NK-92 (cell line): Measurements from ENCODE around the gene KDM3B.
"Not testable (repeated sequence)": the region's sequence is repeated elsewhere in the genome, so short reads cannot be mapped to it uniquely, and the experiment has no call there.

Experiments used
- DNase-seq: peaks from one replicate; lab custom pipeline; 2025; ENCODE audit not compliant: unreplicated experiment; lab: John Stamatoyannopoulos, UW

The KDM3B gene, protein sequence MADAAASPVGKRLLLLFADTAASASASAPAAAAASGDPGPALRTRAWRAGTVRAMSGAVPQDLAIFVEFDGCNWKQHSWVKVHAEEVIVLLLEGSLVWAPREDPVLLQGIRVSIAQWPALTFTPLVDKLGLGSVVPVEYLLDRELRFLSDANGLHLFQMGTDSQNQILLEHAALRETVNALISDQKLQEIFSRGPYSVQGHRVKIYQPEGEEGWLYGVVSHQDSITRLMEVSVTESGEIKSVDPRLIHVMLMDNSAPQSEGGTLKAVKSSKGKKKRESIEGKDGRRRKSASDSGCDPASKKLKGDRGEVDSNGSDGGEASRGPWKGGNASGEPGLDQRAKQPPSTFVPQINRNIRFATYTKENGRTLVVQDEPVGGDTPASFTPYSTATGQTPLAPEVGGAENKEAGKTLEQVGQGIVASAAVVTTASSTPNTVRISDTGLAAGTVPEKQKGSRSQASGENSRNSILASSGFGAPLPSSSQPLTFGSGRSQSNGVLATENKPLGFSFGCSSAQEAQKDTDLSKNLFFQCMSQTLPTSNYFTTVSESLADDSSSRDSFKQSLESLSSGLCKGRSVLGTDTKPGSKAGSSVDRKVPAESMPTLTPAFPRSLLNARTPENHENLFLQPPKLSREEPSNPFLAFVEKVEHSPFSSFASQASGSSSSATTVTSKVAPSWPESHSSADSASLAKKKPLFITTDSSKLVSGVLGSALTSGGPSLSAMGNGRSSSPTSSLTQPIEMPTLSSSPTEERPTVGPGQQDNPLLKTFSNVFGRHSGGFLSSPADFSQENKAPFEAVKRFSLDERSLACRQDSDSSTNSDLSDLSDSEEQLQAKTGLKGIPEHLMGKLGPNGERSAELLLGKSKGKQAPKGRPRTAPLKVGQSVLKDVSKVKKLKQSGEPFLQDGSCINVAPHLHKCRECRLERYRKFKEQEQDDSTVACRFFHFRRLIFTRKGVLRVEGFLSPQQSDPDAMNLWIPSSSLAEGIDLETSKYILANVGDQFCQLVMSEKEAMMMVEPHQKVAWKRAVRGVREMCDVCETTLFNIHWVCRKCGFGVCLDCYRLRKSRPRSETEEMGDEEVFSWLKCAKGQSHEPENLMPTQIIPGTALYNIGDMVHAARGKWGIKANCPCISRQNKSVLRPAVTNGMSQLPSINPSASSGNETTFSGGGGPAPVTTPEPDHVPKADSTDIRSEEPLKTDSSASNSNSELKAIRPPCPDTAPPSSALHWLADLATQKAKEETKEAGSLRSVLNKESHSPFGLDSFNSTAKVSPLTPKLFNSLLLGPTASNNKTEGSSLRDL (N-terminal part only)

GRCh38 chr5:138352071-138352721 is at the start of gene KDM3B:
KDM3B (plus strand) TSS chr5:138352685; CDS start chr5:138352796, 111 bp downstream.
- peak; percentile 30 for DNase-seq

DNA sequence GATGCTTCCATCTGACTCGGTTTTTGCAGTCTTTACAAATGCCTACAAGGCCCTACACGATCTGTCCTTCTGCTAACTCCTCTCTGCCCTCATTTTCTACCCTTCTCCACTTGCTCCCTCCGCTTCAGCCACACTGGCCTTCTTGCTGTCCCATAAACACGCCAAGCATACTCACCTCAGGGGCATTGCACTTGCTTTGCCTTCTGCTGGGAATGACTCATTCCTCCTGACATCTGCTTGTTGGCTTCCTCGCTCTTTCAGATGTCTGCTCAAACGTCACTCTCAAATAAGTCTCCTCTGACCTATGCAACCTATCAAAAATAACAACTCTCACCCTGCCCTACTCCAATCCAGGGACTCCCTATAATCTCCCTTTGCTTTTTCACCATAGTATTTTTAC is 49.1 kb upstream of the KDM3B start:
- DNase-seq = no peak

- no peak for DNase-seq
These were observed 46.7 kb upstream of the KDM3B start for GRCh38 chr5:138305797-138306196.

- DNase-seq = no peak
These were observed 36.7 kb upstream of the KDM3B start for GRCh38 chr5:138315751-138316278.

GRCh38 chr5:138316355-138316754 is 36.1 kb upstream of the KDM3B start:
- no peak for DNase-seq

DNA sequence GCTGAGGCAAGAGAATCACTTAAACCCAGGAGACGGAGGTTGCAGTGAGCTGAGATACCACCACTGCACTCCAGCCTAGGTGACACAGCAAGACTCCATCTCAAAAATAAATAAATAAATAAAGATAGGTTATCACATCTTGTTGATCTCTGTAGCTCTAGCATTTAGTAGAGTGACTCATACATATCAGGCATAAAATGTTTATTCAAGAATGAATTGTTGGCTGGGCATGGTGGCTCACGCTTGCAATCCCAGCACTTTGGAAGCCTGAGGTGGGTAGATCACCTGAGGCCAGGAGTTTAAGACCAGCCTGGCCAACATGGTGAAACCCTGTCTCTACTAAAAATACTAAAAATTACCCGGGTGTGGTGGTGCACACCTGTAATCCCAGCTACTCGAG is 34.3 kb upstream of the KDM3B start:
- not testable (repeated sequence) for DNase-seq

GRCh38 chr5:138330813-138331448 is 21.6 kb upstream of the KDM3B start:
- no peak for DNase-seq

GRCh38 chr5:138331449-138332368 is 20.8 kb upstream of the KDM3B start, which contains the start of gene CDC25C:
CDC25C (minus strand) TSS chr5:138331804; CDS start chr5:138331180, 624 bp downstream.
- DNase-seq = peak; percentile 72

GRCh38 chr5:138334867-138335447 is 17.5 kb upstream of the KDM3B start:
- no peak for DNase-seq

DNA sequence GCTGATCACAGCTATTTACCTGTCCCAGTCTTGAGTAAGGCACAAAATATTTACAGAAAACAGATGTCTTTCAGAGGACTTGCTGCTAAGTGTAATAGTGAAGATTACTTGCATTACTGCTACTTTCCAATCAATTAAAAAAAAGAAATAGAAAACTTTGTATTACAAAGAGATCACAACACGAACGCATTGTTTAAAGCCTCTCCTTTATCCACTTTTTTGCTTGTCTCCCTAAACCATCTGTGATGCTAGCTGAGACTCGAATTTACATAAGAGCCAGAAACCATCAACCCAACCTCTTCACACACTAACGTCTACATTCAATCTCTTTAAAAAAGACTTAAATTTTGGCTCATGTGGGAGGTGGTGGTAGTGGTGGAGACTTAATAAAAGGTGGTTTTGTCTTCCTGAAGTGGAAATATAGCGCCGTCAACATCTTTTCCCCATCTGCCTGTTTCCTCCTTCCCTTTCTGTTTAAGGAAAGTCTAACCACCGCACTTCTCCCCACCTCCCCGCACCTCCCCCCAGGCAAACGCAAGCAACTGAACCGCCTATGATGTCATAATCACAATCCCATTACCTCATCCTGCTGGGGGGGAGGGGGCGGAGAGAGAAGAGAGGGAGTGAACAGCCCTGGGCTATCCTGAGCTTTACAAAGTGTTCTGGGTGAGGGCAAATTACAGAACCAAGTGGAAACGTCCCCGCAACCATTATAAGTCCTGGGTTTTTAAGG is 15.4 kb upstream of the KDM3B start:
- no peak for DNase-seq

DNA sequence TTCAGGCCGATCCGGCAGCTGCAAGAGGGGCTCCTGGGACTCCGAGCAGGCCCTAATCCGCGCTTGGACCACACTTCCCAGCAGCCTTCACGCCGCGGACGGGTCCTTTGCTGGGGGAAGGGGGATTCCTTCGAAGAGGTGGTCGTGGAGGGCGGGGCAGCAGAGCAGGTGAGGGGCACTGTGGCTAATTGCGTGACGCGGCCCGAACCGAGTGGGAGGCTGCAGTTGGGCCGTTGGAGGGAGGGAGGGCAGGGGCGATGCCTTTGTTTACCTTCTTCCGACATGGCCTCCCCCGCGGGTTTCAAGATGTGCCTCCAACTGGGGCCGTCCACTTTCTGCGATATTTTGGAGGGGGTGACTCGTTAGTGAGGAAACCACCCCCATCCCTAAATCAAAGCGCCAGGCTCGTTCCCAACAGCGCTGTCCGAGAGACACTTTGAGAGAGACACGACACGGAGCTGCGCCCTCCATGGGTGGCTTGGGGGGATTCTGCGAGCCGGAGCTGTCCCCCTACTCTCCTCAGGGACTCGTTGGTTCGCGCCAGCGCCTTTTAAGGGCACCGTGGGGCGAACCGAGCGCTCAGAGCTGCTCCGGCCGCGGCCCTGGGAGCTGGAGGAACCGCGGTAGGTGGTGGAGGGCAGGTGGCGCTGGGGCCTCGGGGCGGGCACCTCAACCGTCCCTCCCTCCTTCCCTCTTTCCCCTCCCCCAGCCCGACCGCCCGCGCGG is 14.6 kb upstream of the KDM3B start, which contains the start of gene FAM53C:
Gene FAM53C, plus strand, starts transcription at position 582 of the 726 bp plus-strand sequence. CDS start 3,070 bp downstream, outside the sequence.
- no peak for DNase-seq

- DNase-seq = no peak
These were observed 13.9 kb upstream of the KDM3B start for GRCh38 chr5:138338411-138339090.

DNA sequence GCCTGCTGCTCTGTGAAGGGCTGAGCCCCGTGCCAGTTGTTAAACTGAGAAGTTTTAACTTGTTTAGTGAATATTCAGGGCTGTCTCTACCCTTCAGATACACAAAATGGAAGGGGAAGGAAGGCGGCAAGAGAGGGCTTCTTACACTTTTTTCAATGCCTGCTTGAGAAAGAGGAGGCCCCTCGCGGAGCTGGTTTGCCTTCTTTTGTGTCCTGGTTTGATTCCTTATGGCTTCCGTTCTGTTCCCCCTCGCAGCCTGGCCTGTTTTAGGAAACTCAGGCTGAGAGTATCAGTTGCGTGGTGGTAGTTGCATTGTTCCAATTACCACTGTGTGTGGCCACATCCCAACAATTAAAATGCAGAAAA is 13.4 kb upstream of the KDM3B start:
- no peak for DNase-seq

- no peak for DNase-seq
These were observed 13.0 kb upstream of the KDM3B start for GRCh38 chr5:138339464-138339863.

- no peak for DNase-seq
These were observed 12.5 kb upstream of the KDM3B start for GRCh38 chr5:138340008-138340407.

- no peak for DNase-seq
These were observed 7.4 kb upstream of the KDM3B start for GRCh38 chr5:138344887-138345622.
